NCI-H146 treated with DMSO at 0.1 percent for 48 hours (cell line): ENCODE data around the gene GFRA1.

Source experiments
- DNase-seq: peaks from one replicate; lab custom pipeline; 2025; ENCODE audit not compliant: unreplicated experiment; lab: John Stamatoyannopoulos, UW

GFRA1 gene

GRCh38 chr10:116272440-116273283, at the start of gene GFRA1:
Gene GFRA1, minus strand, starts transcription at chr10:116273206. Its CDS starts 1,177 bp downstream, at chr10:116272029.
- no peak for DNase-seq

- no peak for DNase-seq
Measured at GRCh38 chr10:116316503-116316902, 43.5 kb upstream of the GFRA1 start.

GRCh38 chr10:116312548-116312947, 39.5 kb upstream of the GFRA1 start:
- DNase-seq = no peak

- DNase-seq = no peak
Measured at GRCh38 chr10:116311706-116312490, 38.9 kb upstream of the GFRA1 start.

GRCh38 chr10:116311016-116311415, 38.0 kb upstream of the GFRA1 start:
- DNase-seq = no peak

- DNase-seq = no peak
Measured at GRCh38 chr10:116307455-116307854, 34.4 kb upstream of the GFRA1 start.

- no peak for DNase-seq
Measured at GRCh38 chr10:116306847-116307246, 33.8 kb upstream of the GFRA1 start.

GRCh38 chr10:116304923-116305322, 31.9 kb upstream of the GFRA1 start:
- no peak for DNase-seq

GRCh38 chr10:116300542-116300941, 27.5 kb upstream of the GFRA1 start:
- DNase-seq = no peak

GRCh38 chr10:116298586-116298985, 25.6 kb upstream of the GFRA1 start:
- no peak for DNase-seq

- DNase-seq = no peak
Measured at GRCh38 chr10:116296291-116296721, 23.3 kb upstream of the GFRA1 start.

- no peak for DNase-seq
Measured at GRCh38 chr10:116292493-116292892, 19.5 kb upstream of the GFRA1 start.

GRCh38 chr10:116289652-116290051, 16.6 kb upstream of the GFRA1 start:
- DNase-seq = no peak

- no peak for DNase-seq
Measured at GRCh38 chr10:116287906-116288501, 15.0 kb upstream of the GFRA1 start.

GRCh38 chr10:116286626-116287200, 13.7 kb upstream of the GFRA1 start:
- DNase-seq = no peak

GRCh38 chr10:116281775-116282174, 8.8 kb upstream of the GFRA1 start:
- no peak for DNase-seq

GRCh38 chr10:116278846-116279245, 5.8 kb upstream of the GFRA1 start:
- no peak for DNase-seq

- no peak for DNase-seq
Measured at GRCh38 chr10:116276981-116277380, 4.0 kb upstream of the GFRA1 start.

- DNase-seq = no peak
Measured at GRCh38 chr10:116274064-116274904, 1.3 kb upstream of the GFRA1 start.
